Activated T-helper 1 cell treated with anti-CD3 and anti-CD28 coated beads, Interleukin-12 subunit alpha, Interleukin-12 subunit beta, Interleukin-2, Interleukin-4 antibody, amounts not matched to agents 30 ng/mL and 10 ng/mL and 1 ng/mL, durations not matched to agents 14 hours and 24 hours and 36 hours (primary cell): ENCODE measurements around the gene MGLL. TPM values are rescaled to one million over a fixed set of nuclear protein-coding genes. Genes with fewer than 3 reads are reported as not detected.
"Not testable (repeated sequence)": the region's sequence is repeated elsewhere in the genome, so short reads cannot be mapped to it uniquely, and the experiment has no call there.

ENCODE experiments used
- DNase-seq: peaks from one replicate; pipeline ENCODE4 v3.0.0; 2021; ENCODE audit warnings: low spot score
- H3K27ac Mint-ChIP-seq: one replicate; pipeline ENCODE4 v1.8.0; 2021; ENCODE audit warnings: mild to moderate bottlenecking, mixed read lengths
- H3K27me3 Mint-ChIP-seq: one replicate; pipeline ENCODE4 v1.8.0; 2022; ENCODE audit warnings: mild to moderate bottlenecking, moderate library complexity, mixed read lengths; ENCODE audit not compliant: insufficient read depth
- H3K36me3 Mint-ChIP-seq: one replicate; pipeline ENCODE4 v1.8.0; 2021; ENCODE audit warnings: low read depth, mixed read lengths
- H3K4me1 Mint-ChIP-seq: one replicate; pipeline ENCODE4 v1.8.0; 2021; ENCODE audit warnings: low read depth, mixed read lengths
- H3K4me3 Mint-ChIP-seq: one replicate; pipeline ENCODE4 v1.8.0; 2021; ENCODE audit warnings: mild to moderate bottlenecking, moderate library complexity, mixed read lengths
- H3K9me3 Mint-ChIP-seq: one replicate; pipeline ENCODE4 v1.8.0; 2021; ENCODE audit warnings: mixed read lengths
- intact Hi-C: fragments of 100-400 bp; cut with micrococcal nuclease; formaldehyde crosslinking; loops from one replicate; pipeline ENCODE4 v1.15.1; 2024
- total RNA-seq: library from RNA; stranded (reverse); gene quantifications from 2 replicates; pipeline ENCODE4 v1.2.3, GENCODE V29; 2022

MGLL gene
- total RNA-seq, 1 donor from 2014 or later = 2.2 TPM

DNA sequence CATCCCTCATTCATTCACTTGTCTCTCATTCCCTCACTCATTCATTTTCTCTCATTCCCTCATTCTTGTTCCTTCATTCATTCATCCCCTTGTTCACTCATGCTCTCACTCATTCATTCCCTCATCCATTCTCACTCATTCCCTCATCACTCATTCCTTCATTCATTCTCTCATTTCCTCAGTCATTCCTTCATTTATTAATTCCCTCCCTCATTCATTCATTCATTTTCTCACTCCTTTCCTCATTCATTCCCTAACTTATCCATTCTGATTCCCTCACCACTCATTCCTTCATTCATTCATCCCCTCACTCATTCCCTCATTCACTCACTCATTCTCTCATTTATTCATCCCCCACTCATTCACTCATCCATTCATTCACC lies 135.8 kb downstream of the MGLL start:
- no peak for DNase-seq
- Mint-ChIP-seq H3K36me3 (no peaks in the 10 kb centered on the region), H3K4me3 (no peak overlapping the region), H3K9me3 (no peaks in the 10 kb centered on the region), H3K27ac (no peak overlapping the region), H3K4me1 (peaks cover 6% of the 10 kb centered on the region), H3K27me3 (no peaks in the 10 kb centered on the region)
- intact Hi-C loops = no loop called here

GRCh38 chr3:127685708-127686511 lies 136.4 kb downstream of the MGLL start:
- H3K27ac Mint-ChIP-seq = no peak overlapping the region
- intact Hi-C loops = no loop called here
- H3K9me3 Mint-ChIP-seq = no peaks in the 10 kb centered on the region
- peaks cover 6% of the 10 kb centered on the region for H3K4me1 Mint-ChIP-seq
- H3K27me3 Mint-ChIP-seq = no peaks in the 10 kb centered on the region
- H3K36me3 Mint-ChIP-seq = no peaks in the 10 kb centered on the region
- no peak for DNase-seq
- H3K4me3 Mint-ChIP-seq = no peak overlapping the region

DNA sequence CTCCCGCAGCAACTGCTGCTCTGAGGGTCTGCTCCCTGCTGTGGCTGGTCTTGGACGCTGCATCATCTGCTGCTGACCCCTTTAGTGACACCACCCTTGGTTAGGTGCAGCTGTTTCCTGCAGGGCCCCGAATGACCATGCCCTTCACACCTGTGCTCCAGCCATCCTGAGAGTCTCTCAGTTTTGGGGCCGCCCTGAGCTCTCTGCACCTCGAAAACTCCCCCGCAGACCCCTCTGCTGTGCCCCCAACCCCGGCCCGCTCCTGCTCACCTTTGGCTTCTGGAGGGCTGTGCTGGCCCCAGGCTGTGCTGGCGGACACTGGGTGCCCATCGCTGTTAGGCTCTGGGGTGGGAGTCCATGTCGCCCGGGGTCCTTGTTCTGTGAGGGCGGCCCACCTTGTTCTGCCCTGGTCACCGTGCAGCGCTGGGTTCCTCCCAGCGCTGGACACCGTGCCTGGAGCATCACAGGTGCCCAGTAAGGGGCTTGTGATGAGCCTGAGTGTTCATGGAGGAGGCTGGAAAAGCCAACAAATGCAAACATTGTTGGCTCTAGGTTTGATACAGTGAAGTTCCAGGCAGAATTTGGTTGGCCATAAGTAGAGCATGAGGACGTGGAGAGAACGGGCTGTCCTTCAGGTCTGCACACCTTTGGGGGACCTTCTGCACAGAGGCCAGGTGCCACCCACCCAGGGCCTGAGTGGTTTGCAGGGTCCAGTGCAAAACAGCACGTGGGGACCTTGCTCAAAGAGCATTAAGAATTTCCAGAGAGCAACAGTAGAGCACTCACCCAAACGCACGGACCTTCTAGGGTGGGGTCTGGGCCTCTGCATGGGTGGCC lies 137.2 kb downstream of the MGLL start:
- Mint-ChIP-seq H3K9me3 (no peaks in the 10 kb centered on the region), H3K27ac (no peak overlapping the region), H3K4me3 (no peak overlapping the region), H3K27me3 (no peaks in the 10 kb centered on the region), H3K4me1 (peaks cover 6% of the 10 kb centered on the region), H3K36me3 (no peaks in the 10 kb centered on the region)
- no peak for DNase-seq
- intact Hi-C loops = no loop called here

GRCh38 chr3:127682561-127682960 lies 139.8 kb downstream of the MGLL start:
- Mint-ChIP-seq H3K9me3 (no peaks in the 10 kb centered on the region), H3K4me3 (no peak overlapping the region), H3K4me1 (peaks cover 6% of the 10 kb centered on the region), H3K36me3 (no peaks in the 10 kb centered on the region), H3K27me3 (no peaks in the 10 kb centered on the region), H3K27ac (no peak overlapping the region)
- intact Hi-C loops = no loop called here
- DNase-seq = no peak

DNA sequence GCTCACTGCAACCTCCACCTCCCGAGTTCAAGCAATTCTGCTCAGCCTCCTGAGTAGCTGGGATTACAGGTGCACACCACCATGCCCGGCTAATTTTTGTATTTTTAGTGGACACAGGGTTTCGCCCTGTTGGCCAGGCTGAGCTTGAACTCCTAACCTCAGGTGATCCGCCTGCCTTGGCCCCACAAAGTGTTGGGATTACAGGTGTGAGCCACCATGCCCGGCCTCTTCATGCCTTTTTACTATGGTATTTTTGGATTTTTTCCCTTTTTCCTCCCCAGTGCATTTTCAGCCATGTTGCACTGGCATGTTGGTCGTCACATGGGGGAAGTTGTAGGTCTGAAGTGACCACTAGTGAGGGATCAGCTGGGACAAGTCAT lies 140.2 kb downstream of the MGLL start:
- H3K4me3 Mint-ChIP-seq, intact Hi-C loops, DNase-seq, H3K27ac Mint-ChIP-seq, H3K36me3 Mint-ChIP-seq, H3K9me3 Mint-ChIP-seq, H3K4me1 Mint-ChIP-seq, H3K27me3 Mint-ChIP-seq: not testable (repeated sequence)

GRCh38 chr3:127680798-127681221 lies 141.5 kb downstream of the MGLL start:
- no peak for DNase-seq
- Mint-ChIP-seq H3K27me3 (no peaks in the 10 kb centered on the region), H3K4me1 (peaks cover 6% of the 10 kb centered on the region), H3K9me3 (no peaks in the 10 kb centered on the region), H3K4me3 (no peak overlapping the region), H3K27ac (no peak overlapping the region), H3K36me3 (peaks cover 2% of the 10 kb centered on the region)
- intact Hi-C loops = no loop called here

DNA sequence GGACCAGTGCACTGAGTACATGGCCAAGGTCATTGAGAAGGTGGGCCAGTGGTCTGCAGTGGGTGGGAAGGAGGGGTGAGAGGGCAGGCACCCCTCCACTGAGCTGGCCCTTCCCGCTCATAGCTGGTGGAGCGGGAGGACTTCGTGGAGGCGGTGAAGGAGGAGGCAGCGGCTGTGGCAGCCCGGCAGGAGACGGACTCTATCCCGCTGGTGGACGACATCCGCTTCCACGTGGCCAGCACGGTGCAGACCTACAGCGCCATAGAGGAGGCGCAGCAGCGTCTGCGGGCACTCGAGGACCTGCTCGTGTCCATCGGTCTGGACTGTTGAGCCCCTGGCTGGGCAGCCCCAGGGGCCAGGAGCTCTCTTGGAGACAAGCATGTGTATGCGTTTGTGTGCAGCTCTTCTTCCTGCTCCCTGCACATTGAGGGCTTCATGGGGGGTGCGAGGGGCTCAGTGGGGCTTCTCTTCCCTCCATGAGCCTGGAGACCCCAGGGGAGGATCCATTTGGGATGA lies 142.1 kb downstream of the MGLL start:
- intact Hi-C loops = no loop called here
- peaks cover 2% of the 10 kb centered on the region for H3K36me3 Mint-ChIP-seq
- H3K9me3 Mint-ChIP-seq = no peaks in the 10 kb centered on the region
- H3K4me1 Mint-ChIP-seq = peaks cover 6% of the 10 kb centered on the region
- no peak overlapping the region for H3K27ac Mint-ChIP-seq
- no peak for DNase-seq
- no peak overlapping the region for H3K4me3 Mint-ChIP-seq
- H3K27me3 Mint-ChIP-seq = no peaks in the 10 kb centered on the region

DNA sequence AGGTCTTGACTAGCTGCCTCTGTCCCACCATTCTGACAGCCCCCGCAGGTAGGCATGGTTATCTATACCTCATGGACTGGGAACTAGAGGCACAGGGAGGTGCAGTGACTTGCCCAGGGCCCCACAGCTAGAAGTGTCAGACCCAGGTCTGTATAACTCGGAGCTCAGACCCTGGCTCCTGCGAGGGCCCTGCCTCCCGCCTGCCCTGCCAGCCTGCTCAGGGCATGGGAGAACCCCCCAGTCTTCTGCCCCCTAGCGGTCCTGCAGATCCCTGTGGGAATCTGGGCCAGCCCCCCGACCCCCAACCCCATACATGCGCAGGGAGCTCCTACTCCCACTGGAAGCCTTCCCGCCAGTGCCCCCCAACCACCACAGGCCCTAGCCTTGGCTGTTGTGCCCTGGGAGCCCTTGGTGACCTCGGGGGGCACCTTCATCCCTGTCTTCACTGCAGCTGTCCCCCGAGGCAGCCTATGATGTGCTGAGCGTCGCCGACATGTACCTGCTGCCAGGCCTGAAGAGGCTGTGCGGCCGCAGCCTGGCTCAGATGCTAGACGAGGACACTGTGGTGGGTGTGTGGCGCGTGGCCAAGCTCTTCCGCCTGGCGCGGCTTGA lies 142.7 kb downstream of the MGLL start:
- no peaks in the 10 kb centered on the region for H3K9me3 Mint-ChIP-seq
- H3K27me3 Mint-ChIP-seq = no peaks in the 10 kb centered on the region
- H3K4me3 Mint-ChIP-seq = no peak overlapping the region
- peaks cover 2% of the 10 kb centered on the region for H3K36me3 Mint-ChIP-seq
- H3K27ac Mint-ChIP-seq = no peak overlapping the region
- intact Hi-C loops = loop anchor here (10.0 kb wide), 2 partner anchors 445 to 1765 kb away; partner anchors contain the start of gene RUVBL1
- H3K4me1 Mint-ChIP-seq = peaks cover 6% of the 10 kb centered on the region
- DNase-seq = no peak

GRCh38 chr3:127678611-127679533 lies 143.4 kb downstream of the MGLL start:
- DNase-seq = no peak
- H3K4me1 Mint-ChIP-seq = peaks cover 8% of the 10 kb centered on the region
- intact Hi-C loops = loop anchor here (10.0 kb wide), 2 partner anchors 446 to 1764 kb away; partner anchors contain the start of gene RUVBL1
- no peaks in the 10 kb centered on the region for H3K27me3 Mint-ChIP-seq
- peaks cover 2% of the 10 kb centered on the region for H3K36me3 Mint-ChIP-seq
- H3K27ac Mint-ChIP-seq = no peak overlapping the region
- no peaks in the 10 kb centered on the region for H3K9me3 Mint-ChIP-seq
- no peak overlapping the region for H3K4me3 Mint-ChIP-seq

DNA sequence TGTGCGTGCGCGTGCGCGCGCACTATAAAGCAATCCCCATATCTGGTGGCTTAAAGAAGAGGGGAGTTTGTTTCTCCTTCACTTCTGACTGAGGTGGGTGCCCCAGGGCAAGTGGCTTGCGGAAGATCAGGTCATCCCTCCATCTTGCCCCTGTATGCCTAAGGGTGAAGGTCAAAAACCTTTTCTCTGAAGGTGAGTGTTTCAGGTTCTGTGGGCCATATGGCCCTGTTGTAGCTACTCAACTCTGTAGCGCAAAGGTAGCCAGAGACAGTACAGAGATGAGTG lies 144.1 kb downstream of the MGLL start:
- intact Hi-C loops = loop anchor here (10.0 kb wide), 2 partner anchors 447 to 1763 kb away; partner anchors contain the start of gene RUVBL1
- no peak for DNase-seq
- Mint-ChIP-seq H3K4me1 (peaks cover 9% of the 10 kb centered on the region), H3K27me3 (no peaks in the 10 kb centered on the region), H3K36me3 (peaks cover 2% of the 10 kb centered on the region), H3K9me3 (no peaks in the 10 kb centered on the region), H3K27ac (no peak overlapping the region), H3K4me3 (no peak overlapping the region)

- H3K4me1 Mint-ChIP-seq = peaks cover 9% of the 10 kb centered on the region
- intact Hi-C loops = loop anchor here (10.0 kb wide), 2 partner anchors 447 to 1763 kb away; partner anchors contain the start of gene RUVBL1
- no peak overlapping the region for H3K27ac Mint-ChIP-seq
- no peaks in the 10 kb centered on the region for H3K9me3 Mint-ChIP-seq
- H3K4me3 Mint-ChIP-seq = no peak overlapping the region
- no peak for DNase-seq
- no peaks in the 10 kb centered on the region for H3K27me3 Mint-ChIP-seq
- H3K36me3 Mint-ChIP-seq = peaks cover 2% of the 10 kb centered on the region
These were observed 144.6 kb downstream of the MGLL start for GRCh38 chr3:127677541-127678314.
